Neuronal stem cell (in vitro differentiated cells): ENCODE data around the gene KRT79.

Experiments
- DNase-seq: peaks from one replicate; pipeline ENCODE4 v3.0.0-alpha.2; 2013; ENCODE audit warnings: low spot score
- H2AFZ ChIP-seq: one replicate; pipeline ENCODE4 v1.6.1; 2013; ENCODE audit warnings: mild to moderate bottlenecking, low read length, inconsistent platforms
- H2AK5ac ChIP-seq: 2 replicates; pipeline ENCODE4 v1.6.1; 2013; ENCODE audit warnings: low read depth, mild to moderate bottlenecking, inconsistent platforms, low read length, moderate library complexity, mixed read lengths
- H2BK120ac ChIP-seq: 2 replicates; pipeline ENCODE4 v1.6.1; 2013; ENCODE audit warnings: low read depth, mild to moderate bottlenecking, inconsistent platforms, low read length, moderate library complexity, mixed read lengths
- H2BK12ac ChIP-seq: one replicate; pipeline ENCODE4 v1.6.1; 2013; ENCODE audit warnings: low read length, inconsistent platforms
- H2BK15ac ChIP-seq: 2 replicates; pipeline ENCODE4 v1.6.1; 2013; ENCODE audit warnings: mild to moderate bottlenecking, low read length, inconsistent platforms, mixed read lengths
- H2BK5ac ChIP-seq: one replicate; pipeline ENCODE4 v1.6.1; 2013; ENCODE audit warnings: inconsistent platforms, mild to moderate bottlenecking, low read length, moderate library complexity
- H3K14ac ChIP-seq: one replicate; pipeline ENCODE4 v1.6.1; 2013; ENCODE audit warnings: low read length, inconsistent platforms
- H3K18ac ChIP-seq: 2 replicates; pipeline ENCODE4 v1.6.1; 2013; ENCODE audit warnings: low read length, inconsistent platforms
- H3K23ac ChIP-seq: 2 replicates; pipeline ENCODE4 v1.6.1; 2013; ENCODE audit warnings: low read depth, mild to moderate bottlenecking, mixed read lengths, low read length, inconsistent platforms; ENCODE audit not compliant: poor library complexity
- H3K27ac ChIP-seq: replicated peaks from 3 replicates; pipeline ENCODE4 v1.5.1; 2013; ENCODE audit warnings: low read length, inconsistent platforms
- H3K27me3 ChIP-seq, 3 experiments: 2 replicates each; pipeline ENCODE4 v1.6.1; 2013; ENCODE audit warnings: low read length in 3 of 3, mild to moderate bottlenecking in 2 of 3, inconsistent platforms in 1 of 3, low read depth in 1 of 3, mixed read lengths in 1 of 3, moderate library complexity in 1 of 3; ENCODE audit not compliant: control insufficient read depth in 3 of 3, insufficient read depth in 3 of 3
- H3K36me3 ChIP-seq, 2 donors: replicated peaks in 1 of 2; 2 replicates each; pipeline ENCODE4 v1.6.1; 2013; ENCODE audit warnings: low read length in 2 of 2; ENCODE audit not compliant: control insufficient read depth in 2 of 2, insufficient read depth in 2 of 2
- H3K4ac ChIP-seq: 2 replicates; pipeline ENCODE4 v1.6.1; 2013; ENCODE audit warnings: inconsistent platforms, mild to moderate bottlenecking, low read length, moderate library complexity
- H3K4me1 ChIP-seq, 2 donors: 1 replicate in 1 of 2; 2 replicates in 1 of 2; pipeline ENCODE4 v1.6.1; 2013; ENCODE audit warnings: low read length in 2 of 2, low read depth in 1 of 2; ENCODE audit not compliant: control insufficient read depth in 2 of 2, insufficient read depth in 1 of 2
- H3K4me2 ChIP-seq: one replicate; pipeline ENCODE4 v1.6.1; 2013; ENCODE audit warnings: mild to moderate bottlenecking, low read length, inconsistent platforms; ENCODE audit not compliant: insufficient read depth, poor library complexity, severe bottlenecking
- H3K4me3 ChIP-seq, 2 donors: 2 replicates each; pipeline ENCODE4 v1.5.1; 2013; ENCODE audit warnings: low read length in 2 of 2, mild to moderate bottlenecking in 2 of 2, inconsistent platforms in 1 of 2, moderate library complexity in 1 of 2
- H3K79me1 ChIP-seq: one replicate; pipeline ENCODE4 v1.6.1; 2013; ENCODE audit warnings: low read depth, mild to moderate bottlenecking, inconsistent platforms, low read length, moderate library complexity
- H3K9ac ChIP-seq: one replicate; pipeline ENCODE4 v1.6.1; 2013; ENCODE audit warnings: mild to moderate bottlenecking, low read depth, low read length, inconsistent platforms; ENCODE audit not compliant: poor library complexity
- H3K9me3 ChIP-seq, 2 donors: replicated peaks in 1 of 2; 2 replicates each; pipeline versions ENCODE3 to v1.6.1; 2013; ENCODE audit warnings: low read length in 2 of 2, mild to moderate bottlenecking in 2 of 2, inconsistent platforms in 1 of 2, low read depth in 1 of 2, mixed read lengths in 1 of 2, moderate library complexity in 1 of 2; ENCODE audit not compliant: control insufficient read depth in 2 of 2, insufficient read depth in 1 of 2
- H4K8ac ChIP-seq: one replicate; pipeline ENCODE4 v1.6.1; 2013; ENCODE audit warnings: low read depth, mild to moderate bottlenecking, inconsistent platforms, low read length, moderate library complexity
- H4K91ac ChIP-seq: one replicate; pipeline ENCODE4 v1.6.1; 2013; ENCODE audit warnings: low read length, low read depth, mild to moderate bottlenecking, inconsistent platforms; ENCODE audit not compliant: poor library complexity
- WGBS, 2 donors: extraction: QIAGEN DNeasy Blood & Tissue Kit; methylation state at CpG; one replicate each; pipeline ENCODE4 v1.1.7; 2013; ENCODE audit warnings: missing lambda C conversion rate in 2 of 2, mixed read lengths in 1 of 2; ENCODE audit not compliant: insufficient read length in 2 of 2, insufficient replicate concordance in 1 of 2; ENCODE audit errors: extremely low coverage in 2 of 2; 5-methylcytosine and 5-hydroxymethylcytosine counted together

KRT79 gene

DNA sequence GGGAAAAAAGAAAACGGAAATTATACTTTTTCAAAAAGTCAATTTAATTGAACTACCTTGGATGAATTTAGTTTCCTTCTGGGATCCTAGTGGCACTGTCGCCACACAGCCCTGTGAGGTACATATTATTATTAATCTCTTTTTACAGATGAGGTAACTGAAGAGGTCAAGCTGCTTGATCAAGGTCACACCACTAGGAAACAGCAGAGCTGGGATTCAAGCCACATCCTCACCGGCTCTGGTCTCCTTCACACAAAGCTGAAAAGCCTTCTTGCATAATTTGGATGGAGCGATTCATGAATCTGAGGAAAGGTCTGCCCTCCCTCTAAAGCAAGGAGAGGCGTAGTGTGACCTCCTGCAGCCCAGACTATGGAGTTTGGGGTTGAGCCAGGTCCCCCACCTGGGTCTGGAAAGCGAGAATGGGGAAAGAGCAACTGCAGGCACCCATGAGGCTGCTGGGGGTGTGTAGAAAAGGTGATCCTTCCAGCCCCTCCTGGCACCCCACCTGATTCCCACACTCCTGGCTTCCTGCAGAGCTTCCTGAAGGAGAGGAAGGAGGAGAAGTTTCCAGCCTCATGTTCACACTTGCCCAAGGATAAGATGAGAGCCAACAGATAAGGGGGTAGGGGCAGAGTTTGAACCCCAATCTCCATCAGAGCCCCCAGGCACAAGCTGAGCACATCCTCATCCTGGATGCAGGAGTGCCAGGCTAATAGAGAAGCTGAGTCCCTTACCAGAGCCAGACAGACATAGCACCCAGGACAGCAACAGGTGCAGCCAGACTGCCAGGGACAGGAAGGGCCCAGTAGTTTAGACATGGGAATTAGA lies 3.9 kb upstream of the KRT79 start:
- Histone ChIP-seq H2BK15ac (no peak overlapping the region), H2AFZ (no peak overlapping the region), H3K79me1 (no peaks in the 10 kb centered on the region), H4K8ac (no peak overlapping the region), H3K9me3 (peaks cover 0 to 2% of the 10 kb centered on the region in 2 donors), H3K9ac (no peak overlapping the region), H2AK5ac (peak overlapping the region; percentile 44), H3K36me3 (no peaks in the 10 kb centered on the region), H3K14ac (no peak overlapping the region), H3K4ac (no peak overlapping the region), H3K23ac (no peak overlapping the region), H4K91ac (no peak overlapping the region), H2BK5ac (no peak overlapping the region), H3K27me3 (peaks cover 0 to 6% (median 0%) of the 10 kb centered on the region in 3 experiments), H3K4me1 (peaks cover 0 to 14% of the 10 kb centered on the region in 2 donors), H2BK120ac (no peak overlapping the region), H3K27ac (no peak overlapping the region), H3K4me2 (no peak overlapping the region), H3K4me3 (no peak overlapping the region), H3K18ac (no peak overlapping the region), H2BK12ac (no peak overlapping the region)
- WGBS, 2 donors: no CpG with 5 or more reads among the region's 6 CpGs
- DNase-seq: no peak

DNA sequence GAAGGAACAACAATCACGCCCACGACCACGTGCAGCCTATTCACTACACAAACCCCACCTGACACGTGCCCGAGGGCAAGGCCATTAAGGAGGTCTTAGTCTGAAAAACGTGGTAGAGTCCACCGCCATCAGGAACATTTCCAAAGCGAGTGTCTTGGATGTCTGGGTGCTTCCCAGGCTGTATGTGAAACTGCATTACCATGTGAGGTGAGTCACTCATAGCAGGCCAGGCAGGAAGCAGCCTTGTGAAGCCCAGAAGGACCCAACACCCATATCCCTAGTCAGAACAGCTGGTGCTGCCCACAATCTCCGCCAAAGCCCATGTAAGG lies 3.3 kb upstream of the KRT79 start:
- peak overlapping the region; percentile 41 for H2AK5ac ChIP-seq
- H3K27me3 ChIP-seq: peaks cover 0 to 6% (median 0%) of the 10 kb centered on the region in 3 experiments
- no peak overlapping the region for H2BK15ac ChIP-seq
- no peak overlapping the region for H3K4me2 ChIP-seq
- H2BK12ac ChIP-seq: no peak overlapping the region
- peak overlapping the region; percentile 2 for H3K18ac ChIP-seq
- no peak overlapping the region for H3K4me3 ChIP-seq
- no peaks in the 10 kb centered on the region for H3K79me1 ChIP-seq
- peaks cover 0 to 14% of the 10 kb centered on the region in 2 donors for H3K4me1 ChIP-seq
- no peak overlapping the region for H3K27ac ChIP-seq
- H3K9ac ChIP-seq: no peak overlapping the region
- no peak overlapping the region for H2BK120ac ChIP-seq
- no peak overlapping the region for H3K23ac ChIP-seq
- H2BK5ac ChIP-seq: no peak overlapping the region
- H3K9me3 ChIP-seq: peaks cover 0 to 2% of the 10 kb centered on the region in 2 donors
- no peak overlapping the region for H4K8ac ChIP-seq
- no peak overlapping the region for H2AFZ ChIP-seq
- no peak for DNase-seq
- WGBS, 2 donors: no CpG with 5 or more reads among the region's 9 CpGs
- no peak overlapping the region for H3K14ac ChIP-seq
- no peak overlapping the region for H3K4ac ChIP-seq
- H3K36me3 ChIP-seq: no peaks in the 10 kb centered on the region
- no peak overlapping the region for H4K91ac ChIP-seq

DNA sequence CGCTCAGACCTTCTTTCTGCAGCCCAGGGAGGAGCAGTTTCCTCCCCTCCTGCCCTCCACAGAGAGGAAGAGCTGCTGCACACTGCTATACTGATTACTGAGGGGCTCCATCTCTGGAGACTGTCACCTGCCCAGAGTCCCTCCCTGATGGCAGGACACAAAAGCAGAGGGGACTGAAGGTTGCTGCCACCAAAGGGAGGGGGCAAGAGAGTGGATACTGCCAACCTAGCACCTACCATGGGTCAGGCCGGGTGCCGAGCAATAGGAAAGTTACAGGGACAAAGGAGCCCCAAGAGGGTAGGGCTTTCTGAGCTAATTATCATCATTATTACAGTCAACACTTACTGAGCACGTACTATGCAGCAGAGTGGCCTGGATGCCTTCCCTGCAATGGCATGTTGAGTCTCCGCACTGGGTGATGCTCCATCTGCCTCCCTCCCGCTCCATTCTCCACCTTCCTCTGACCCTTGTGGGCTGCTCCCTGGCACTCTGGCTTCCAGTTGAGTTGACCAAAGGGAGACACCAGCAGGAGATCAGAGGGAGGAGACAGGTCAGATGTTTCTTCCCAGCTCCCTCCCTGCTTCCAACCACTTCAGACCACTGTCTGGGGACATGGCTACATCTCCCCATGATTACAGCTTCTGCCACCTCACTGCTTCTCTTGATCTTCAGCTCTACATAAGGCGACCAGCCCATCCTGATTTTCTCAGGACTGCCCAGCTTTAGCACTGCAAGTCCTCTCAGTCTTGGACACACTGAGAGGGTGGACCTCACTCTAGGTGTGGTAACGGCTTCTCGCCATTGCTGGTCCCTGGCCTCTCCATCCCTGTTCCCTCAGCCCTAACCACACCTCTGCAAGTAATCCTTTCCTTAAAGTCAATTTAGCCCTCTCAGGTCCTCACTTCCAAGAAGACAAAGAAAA lies 2.6 kb upstream of the KRT79 start:
- no peak overlapping the region for H3K4ac ChIP-seq
- no CpG with 5 or more reads among the region's 9 CpGs for WGBS, 2 donors

DNA sequence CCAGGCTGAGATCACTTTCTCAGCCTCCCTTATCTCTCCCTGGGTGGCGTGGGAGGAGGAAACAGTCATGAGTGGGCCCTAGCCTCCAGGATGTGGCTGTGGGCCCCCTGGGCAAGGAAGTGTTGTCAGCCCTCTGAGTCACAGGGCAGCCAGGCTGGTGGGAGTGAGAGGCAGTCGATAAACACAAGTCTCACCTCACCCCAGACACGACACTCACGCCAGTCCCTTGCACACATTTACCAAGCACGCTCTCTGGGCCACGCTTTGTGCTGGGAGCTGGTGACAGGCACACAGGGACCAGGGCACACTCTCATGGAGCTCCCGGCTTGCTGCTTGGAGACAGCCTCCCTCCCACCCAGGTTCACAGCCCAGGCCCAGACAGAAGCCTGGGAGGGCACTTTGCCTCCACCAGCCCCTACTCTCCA lies 1.9 kb upstream of the KRT79 start:
- Histone ChIP-seq H3K4ac (no peak overlapping the region), H2AK5ac (no peak overlapping the region), H3K27me3 (peaks cover 0 to 6% (median 0%) of the 10 kb centered on the region in 3 experiments), H4K8ac (no peak overlapping the region), H3K9ac (peak overlapping the region; percentile 34), H2AFZ (no peak overlapping the region), H3K36me3 (no peaks in the 10 kb centered on the region), H3K79me1 (no peaks in the 10 kb centered on the region), H3K18ac (peak overlapping the region; percentile 54), H2BK12ac (no peak overlapping the region), H3K4me3 (no peak overlapping the region), H2BK15ac (no peak overlapping the region), H3K14ac (no peak overlapping the region), H2BK120ac (no peak overlapping the region), H2BK5ac (no peak overlapping the region), H3K4me1 (peaks cover 0 to 14% of the 10 kb centered on the region in 2 donors), H3K4me2 (no peak overlapping the region), H4K91ac (no peak overlapping the region), H3K23ac (peak overlapping the region; percentile 22), H3K9me3 (peaks cover 0 to 2% of the 10 kb centered on the region in 2 donors), H3K27ac (no peak overlapping the region)
- no CpG with 5 or more reads among the region's 7 CpGs for WGBS, 2 donors
- DNase-seq: no peak

More for the DNA sequence above, 2.6 kb upstream of the KRT79 start:
- Histone ChIP-seq H3K14ac (peak overlapping the region; percentile 50), H3K4me1 (peaks cover 0 to 14% of the 10 kb centered on the region in 2 donors), H3K27me3 (peaks cover 0 to 6% (median 0%) of the 10 kb centered on the region in 3 experiments), H3K27ac (no peak overlapping the region), H3K23ac (no peak overlapping the region), H2AK5ac (peak overlapping the region; percentile 41), H2BK5ac (no peak overlapping the region), H2BK120ac (no peak overlapping the region), H2BK15ac (peak overlapping the region; percentile 46), H3K79me1 (no peaks in the 10 kb centered on the region), H3K18ac (peak overlapping the region; percentile 15), H3K4me3 (no peak overlapping the region), H2BK12ac (no peak overlapping the region), H4K8ac (no peak overlapping the region), H3K9ac (no peak overlapping the region), H3K9me3 (peaks cover 0 to 2% of the 10 kb centered on the region in 2 donors), H3K4me2 (no peak overlapping the region), H2AFZ (no peak overlapping the region), H4K91ac (no peak overlapping the region), H3K36me3 (no peaks in the 10 kb centered on the region)
- DNase-seq: no peak
